Measurements from ENCODE around the gene NEDD9. TPM values are rescaled to one million over a fixed set of nuclear protein-coding genes. Genes with fewer than 3 reads are reported as not detected.

Gene NEDD9
- total and polyA plus RNA-seq, 2 of the 4 experiments (the other 2 are of a cell fraction), result 7.6 to 16.5 TPM

DNA sequence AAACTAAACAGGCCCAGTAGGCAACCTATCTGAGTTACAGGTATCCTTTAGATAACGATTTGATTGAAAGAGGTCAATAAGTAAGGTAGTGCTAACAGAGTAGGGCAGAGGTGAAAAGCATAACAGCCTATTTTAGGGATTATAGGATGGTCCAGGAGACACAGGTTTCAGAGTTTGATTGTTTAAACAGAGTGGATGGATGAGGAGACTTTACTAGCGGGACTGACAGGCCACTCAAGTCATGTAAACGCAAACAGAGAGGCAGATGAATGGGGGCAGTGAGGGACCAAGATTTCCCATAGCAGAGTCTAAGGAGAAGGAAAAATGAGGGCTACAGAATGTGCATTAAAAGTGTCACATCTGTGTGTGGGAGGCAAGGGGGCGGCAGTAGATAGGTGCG is 4.8 kb downstream of the NEDD9 start (continued):
- TF ChIP-seq, protein P1, sequence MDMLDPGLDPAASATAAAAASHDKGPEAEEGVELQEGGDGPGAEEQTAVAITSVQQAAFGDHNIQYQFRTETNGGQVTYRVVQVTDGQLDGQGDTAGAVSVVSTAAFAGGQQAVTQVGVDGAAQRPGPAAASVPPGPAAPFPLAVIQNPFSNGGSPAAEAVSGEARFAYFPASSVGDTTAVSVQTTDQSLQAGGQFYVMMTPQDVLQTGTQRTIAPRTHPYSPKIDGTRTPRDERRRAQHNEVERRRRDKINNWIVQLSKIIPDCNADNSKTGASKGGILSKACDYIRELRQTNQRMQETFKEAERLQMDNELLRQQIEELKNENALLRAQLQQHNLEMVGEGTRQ (IDR thresholded peaks at IDR 0.05; ENCODE audit: low read depth, low read length), result no peak
- no peak for TF ChIP-seq RCOR1 (IDR thresholded peaks at IDR 0.05; ENCODE audit: insufficient replicate concordance, low read length)

DNA sequence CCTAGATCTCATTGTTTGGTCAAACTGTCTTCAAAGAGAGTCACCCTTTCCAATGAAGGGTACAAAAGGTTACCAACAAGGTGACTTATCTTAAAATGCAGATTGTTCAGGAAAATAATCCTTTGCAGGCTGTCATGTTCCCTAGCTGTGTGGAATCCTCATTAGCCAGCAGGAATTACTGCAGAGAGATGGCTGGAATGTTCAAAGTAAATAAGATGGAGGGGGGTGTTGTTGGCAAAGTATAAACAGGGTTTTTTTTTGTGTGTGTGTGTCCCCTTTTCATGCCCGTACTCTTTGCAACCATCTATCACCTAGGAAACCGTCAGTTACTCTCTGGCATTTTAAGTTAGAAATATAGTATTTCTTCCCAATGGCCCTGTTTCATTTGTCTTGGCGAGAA is 6.5 kb downstream of the NEDD9 start:
- H3K14ac ChIP-seq (replicated peaks; ENCODE audit: low read depth, low read length), result 0 out of 2 replicates have a peak overlapping the region, but pooled peaks have one; percentile 19
- no peak overlapping the region for H3K27ac ChIP-seq (ENCODE audit: insufficient read depth, low read length)
- H3K4me2 ChIP-seq (ENCODE audit: low read depth, low read length), result peak overlapping the region; percentile 12; the same call in 1 of the 2 replicates
- H3K4me1 ChIP-seq (ENCODE audit: control insufficient read depth, insufficient read depth, low read length), result peaks cover 13% of the 10 kb centered on the region
- in situ Hi-C loops (cut with MboI; ENCODE audit: low sequenced_read_pairs), result no loop called here
- no peak overlapping the region for H2BK120ac ChIP-seq (ENCODE audit: low read depth, low read length)
- CTCF ChIA-PET, result no interaction called here
- H3K27me3 ChIP-seq (ENCODE audit: control insufficient read depth, insufficient read depth, low read length), result no peaks in the 10 kb centered on the region
- H3K9me1 ChIP-seq (ENCODE audit: insufficient read depth, low read length), result peaks cover 9% of the 10 kb centered on the region
- H4K91ac ChIP-seq (ENCODE audit: insufficient read depth, low read depth, low read length), result no peak overlapping the region
- H2BK15ac ChIP-seq (ENCODE audit: low read depth, low read length), result peak overlapping the region; percentile 1; the same call in 1 of the 3 replicates
- 0 out of 4 replicates have a peak overlapping the region, but pooled peaks of 1 of the 2 experiments have one; percentile 17 for H4K8ac ChIP-seq (ENCODE audit: low read depth in 2 of 2, low read length in 2 of 2)
- no peaks in the 10 kb centered on the region for H3K9me3 ChIP-seq (ENCODE audit: control insufficient read depth, insufficient read depth, low read length)
- intact Hi-C loops (cut with micrococcal nuclease), result no loop called here
- peak overlapping the region; percentile 61; the same call in 1 of the 2 replicates for H3K18ac ChIP-seq (ENCODE audit: low read depth, low read length)
- POLR2A ChIA-PET (ENCODE audit: unreplicated experiment), result no interaction called here
- H3K9ac ChIP-seq (ENCODE audit: low read depth, low read length), result no peak overlapping the region
- peaks cover 19% of the 10 kb centered on the region; the same call in 1 of the 2 replicates for H4K20me1 ChIP-seq (ENCODE audit: insufficient read depth, low read length)
- H2BK5ac ChIP-seq (ENCODE audit: low read depth, low read length, poor library complexity, severe bottlenecking), result peak overlapping the region; percentile 65
- no peak overlapping the region; the same call in 1 of the 2 replicates for H2AK5ac ChIP-seq (ENCODE audit: low read depth, low read length)
- dilution Hi-C loops (cut with HindIII; ENCODE audit: low sequenced_read_pairs, unreplicated experiment), result no loop called here
- ATAC-seq (ENCODE audit: low read depth), result peak; percentile 33; the same call in 1 of the 2 replicates
- no peaks in the 10 kb centered on the region; the same call in 1 of the 2 replicates for H3K36me3 ChIP-seq (ENCODE audit: control insufficient read depth, insufficient read depth, low read length)
- H4K5ac ChIP-seq (ENCODE audit: low read depth, low read length), result no peak overlapping the region
- H3K56ac ChIP-seq (ENCODE audit: extremely low read depth, insufficient read depth, low read length), result no peak overlapping the region
- BruUV-seq (replicated peaks), result no TSS peak
- H2BK20ac ChIP-seq (ENCODE audit: low read depth, low read length), result no peak overlapping the region
- H3K23ac ChIP-seq (ENCODE audit: low read depth, low read length), result no peak overlapping the region
- TF ChIP-seq RCOR1 (IDR thresholded peaks at IDR 0.05; ENCODE audit: insufficient replicate concordance, low read length), result no peak
- no peak for TF ChIP-seq MAFK (IDR thresholded peaks at IDR 0.05; ENCODE audit: low read depth, low read length)
- H2AK9ac ChIP-seq (replicated peaks; ENCODE audit: low read depth, low read length, poor library complexity), result no peak overlapping the region
- no peak for DNase-seq
- no peak overlapping the region for H2AFZ ChIP-seq (replicated peaks; ENCODE audit: low read length, poor library complexity)
- no CpG with 5 or more reads among the region's 3 CpGs for WGBS, 2 experiments (ENCODE audit: extremely low coverage in 2 of 2, insufficient read length in 1 of 2)
- 0 out of 2 replicates have a peak overlapping the region, but pooled peaks have one; percentile 5 for H3K4ac ChIP-seq (ENCODE audit: low read depth, low read length)
- H3K4me3 ChIP-seq (ENCODE audit: insufficient read depth, low read depth, low read length), result no peak overlapping the region
- H3K79me1 ChIP-seq (ENCODE audit: low read depth in 1 of 2, low read length in 2 of 2), result peaks cover 12 to 59% of the 10 kb centered on the region in 2 experiments; a peak in 3 of 4 replicates

All from IMR-90 (cell line).